K562 (cell line): ENCODE results near the gene PSMA2.

Source experiments
- E2F4 ChIP-seq: sonication (generic); formaldehyde crosslinking; IDR thresholded peaks from 2 replicates; pipeline ENCODE4 v1.8.0; 2022; ENCODE audit warnings: mild to moderate bottlenecking, low read depth, missing genetic modification reagents
- NFRKB ChIP-seq: fragments of 450-650 bp; IDR thresholded peaks from 2 replicates; pipeline ENCODE4 v1.6.1; 2016; ENCODE audit warnings: low read depth
- SIRT6 ChIP-seq: IDR thresholded peaks from one replicate; pipeline ENCODE4 v1.6.1; 2012; ENCODE audit warnings: low read depth, mild to moderate bottlenecking, control low read depth, inconsistent platforms, low read length, moderate library complexity
- TAF1 ChIP-seq: IDR thresholded peaks from 2 replicates; pipeline ENCODE4 v1.6.1; 2011; ENCODE audit warnings: mild to moderate bottlenecking, low read length, moderate library complexity; ENCODE audit not compliant: insufficient read depth, control insufficient read depth, severe bottlenecking; ENCODE audit errors: extremely low read depth
- ZNF175 ChIP-seq: fragments of 200-800 bp; sonication (Bioruptor generic); IDR thresholded peaks from 2 replicates; pipeline ENCODE4 v1.6.1; 2016; ENCODE audit warnings: low read depth, mild to moderate bottlenecking, missing genetic modification characterization, missing compliant biosample characterization

DNA sequence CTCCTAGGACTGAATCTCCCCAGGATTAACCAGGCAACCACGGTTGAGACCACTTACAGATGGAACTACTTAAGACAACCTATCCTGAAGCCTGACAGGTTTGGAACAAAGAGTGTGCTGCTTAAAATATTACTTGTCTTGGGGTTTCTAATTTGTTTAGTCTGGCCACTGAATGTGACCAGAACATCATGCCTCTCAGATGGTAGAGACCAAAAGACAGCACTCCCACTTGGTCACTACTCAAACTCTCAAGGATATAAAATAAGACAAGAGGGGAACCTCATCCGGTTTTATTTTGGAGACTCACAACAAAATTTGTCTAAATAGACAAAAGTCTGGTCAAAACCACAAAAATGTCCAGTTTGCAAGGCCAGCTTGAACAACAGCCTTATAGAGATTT, 15.5 kb upstream of the PSMA2 start:
- TF ChIP-seq SIRT6 (no peak), ZNF175 (no peak), E2F4 (CRISPR knock-in tag) (no peak), NFRKB (no peak), TAF1 (no peak)
